Stimulated activated CD4-positive, alpha-beta T cell treated with anti-CD3 and anti-CD28 coated beads, Interleukin-15, amount 100 ng/mL, for 48 hours (primary cell): ENCODE data around the gene PSEN1.

Experiments used
- DNase-seq, 2 donors: peaks; one replicate each; pipeline ENCODE4 v3.0.0-alpha.2; 2020; ENCODE audit warnings: low read depth in 2 of 2

Gene PSEN1

GRCh38 chr14:73272393-73272792, 136.1 kb downstream of the PSEN1 start:
- no peak for DNase-seq
